A549 (cell line): ENCODE results near the gene COBLL1.

Experiments
- CTCF ChIP-seq: fragments of >200 bp; sonication (Bioruptor Twin); formaldehyde crosslinking; IDR thresholded peaks from 3 replicates; pipeline ENCODE4 v1.5.1; 2016
- ESRRA ChIP-seq: fragments of 150-350 bp; IDR thresholded peaks from 2 replicates; pipeline ENCODE4 v1.6.1; 2014; ENCODE audit warnings: mild to moderate bottlenecking, low read length, borderline replicate concordance
- REST ChIP-seq: fragments of 200-600 bp; sonication (generic); IDR thresholded peaks from 2 replicates; pipeline ENCODE4 v1.6.1; 2016; ENCODE audit warnings: antibody characterized with exemption, mild to moderate bottlenecking, moderate library complexity
- SMC3 ChIP-seq: fragments of >200 bp; sonication (Bioruptor Twin); formaldehyde crosslinking; IDR thresholded peaks from 3 replicates; pipeline ENCODE4 v1.6.1; 2018; ENCODE audit warnings: inconsistent platforms
- ZNF302 ChIP-seq: fragments of 250-450 bp; sonication (Bioruptor Pico); IDR thresholded peaks from 2 replicates; pipeline ENCODE4 v1.9.0; 2021; ENCODE audit warnings: inconsistent platforms, mild to moderate bottlenecking, moderate library complexity
- TF ChIP-seq, protein P1 (sequence below): IDR thresholded peaks from 2 replicates; pipeline ENCODE4 v1.6.1; 2012

GRCh38 chr2:164745012-164745797, 96.4 kb downstream of the COBLL1 start:
- TF ChIP-seq, protein P1, sequence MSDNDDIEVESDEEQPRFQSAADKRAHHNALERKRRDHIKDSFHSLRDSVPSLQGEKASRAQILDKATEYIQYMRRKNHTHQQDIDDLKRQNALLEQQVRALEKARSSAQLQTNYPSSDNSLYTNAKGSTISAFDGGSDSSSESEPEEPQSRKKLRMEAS, result no peak
- TF ChIP-seq CTCF, result no peak
- TF ChIP-seq SMC3, result no peak
- TF ChIP-seq ESRRA, result no peak
- no peak for TF ChIP-seq REST
- TF ChIP-seq ZNF302 (CRISPR knock-in tag), result no peak
